Dendritic cell treated with granulocyte-macrophage colony-stimulating factor and Interleukin-4, amounts not matched to agents 40 ng/mL and 50 ng/mL, for 4 days (primary cell): ENCODE data around the gene EPHA7.

ENCODE experiments used
- H3K27ac Mint-ChIP-seq: one replicate; pipeline ENCODE4 v1.8.0; 2022; ENCODE audit warnings: mild to moderate bottlenecking, mixed read lengths
- H3K27me3 Mint-ChIP-seq: one replicate; pipeline ENCODE4 v1.8.0; 2022; ENCODE audit warnings: mild to moderate bottlenecking, mixed read lengths
- H3K36me3 Mint-ChIP-seq: one replicate; pipeline ENCODE4 v1.8.0; 2022; ENCODE audit warnings: low read depth, mixed read lengths
- H3K4me1 Mint-ChIP-seq: one replicate; pipeline ENCODE4 v1.8.0; 2022; ENCODE audit warnings: low read depth, mixed read lengths
- H3K4me3 Mint-ChIP-seq: one replicate; pipeline ENCODE4 v1.8.0; 2022; ENCODE audit warnings: mild to moderate bottlenecking, moderate library complexity, mixed read lengths
- H3K9me3 Mint-ChIP-seq: one replicate; pipeline ENCODE4 v1.8.0; 2022; ENCODE audit warnings: mixed read lengths
- intact Hi-C: fragments of 100-400 bp; cut with micrococcal nuclease; formaldehyde crosslinking; loops from one replicate; pipeline ENCODE4 v1.15.0; 2022

EPHA7 gene

GRCh38 chr6:93222071-93222851, 197.1 kb downstream of the EPHA7 start:
- no peaks in the 10 kb centered on the region for H3K4me1 Mint-ChIP-seq
- H3K27me3 Mint-ChIP-seq = no peaks in the 10 kb centered on the region
- H3K36me3 Mint-ChIP-seq = no peaks in the 10 kb centered on the region
- no peak overlapping the region for H3K4me3 Mint-ChIP-seq
- intact Hi-C loops = no loop called here
- peaks cover 14% of the 10 kb centered on the region for H3K9me3 Mint-ChIP-seq
- H3K27ac Mint-ChIP-seq = no peak overlapping the region

GRCh38 chr6:93219447-93219846, 199.9 kb downstream of the EPHA7 start:
- intact Hi-C loops = no loop called here
- no peaks in the 10 kb centered on the region for H3K4me1 Mint-ChIP-seq
- H3K27ac Mint-ChIP-seq = no peak overlapping the region
- no peaks in the 10 kb centered on the region for H3K36me3 Mint-ChIP-seq
- H3K9me3 Mint-ChIP-seq = peaks cover 14% of the 10 kb centered on the region
- no peak overlapping the region for H3K4me3 Mint-ChIP-seq
- H3K27me3 Mint-ChIP-seq = no peaks in the 10 kb centered on the region

DNA sequence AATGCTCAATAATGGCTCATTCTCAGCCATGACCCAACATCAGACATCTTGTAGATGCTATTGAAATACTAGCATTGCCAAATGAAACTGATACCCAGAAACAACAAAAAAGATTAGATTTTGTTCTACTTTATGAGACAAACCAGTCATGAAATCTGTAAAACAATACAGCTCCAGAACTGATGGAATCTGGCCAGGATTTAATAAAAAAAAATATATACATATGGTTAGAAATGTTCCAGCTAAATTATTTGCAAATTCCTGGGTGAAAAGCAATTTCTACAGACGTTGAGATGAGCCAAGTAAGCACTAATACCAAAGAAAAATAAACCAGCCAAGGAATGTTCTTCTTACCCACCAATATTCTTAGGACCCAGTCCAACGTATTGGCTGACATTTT, 201.3 kb downstream of the EPHA7 start:
- H3K9me3 Mint-ChIP-seq = peaks cover 14% of the 10 kb centered on the region
- H3K27me3 Mint-ChIP-seq = no peaks in the 10 kb centered on the region
- intact Hi-C loops = no loop called here

DNA sequence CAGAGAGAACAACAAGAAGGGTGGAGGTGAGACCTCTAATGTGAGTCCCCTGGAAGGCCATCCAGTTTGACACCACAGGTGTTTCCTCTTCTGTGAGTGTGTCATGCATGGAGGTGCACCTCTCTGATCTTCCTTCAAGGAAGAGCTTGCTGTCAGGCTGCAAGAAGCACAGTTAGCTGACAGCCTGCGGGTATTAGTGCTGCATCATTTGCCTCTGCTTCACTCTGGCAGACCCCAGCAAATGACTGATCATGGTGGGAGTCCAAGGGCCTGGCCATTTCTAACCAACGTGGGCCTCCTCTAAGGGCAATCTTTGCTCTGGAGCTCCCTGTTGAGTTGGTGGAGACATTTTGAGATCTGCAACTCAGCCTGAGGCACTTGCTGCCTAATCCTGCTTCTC, 206.3 kb downstream of the EPHA7 start:
- no peaks in the 10 kb centered on the region for H3K36me3 Mint-ChIP-seq
- H3K9me3 Mint-ChIP-seq = no peaks in the 10 kb centered on the region
- H3K27me3 Mint-ChIP-seq = no peaks in the 10 kb centered on the region
- intact Hi-C loops = no loop called here
- H3K4me1 Mint-ChIP-seq = no peaks in the 10 kb centered on the region
- H3K4me3 Mint-ChIP-seq = no peak overlapping the region
- no peak overlapping the region for H3K27ac Mint-ChIP-seq

More for the DNA sequence above, 201.3 kb downstream of the EPHA7 start:
- H3K27ac Mint-ChIP-seq = no peak overlapping the region
- no peaks in the 10 kb centered on the region for H3K36me3 Mint-ChIP-seq
- H3K4me1 Mint-ChIP-seq = no peaks in the 10 kb centered on the region
- no peak overlapping the region for H3K4me3 Mint-ChIP-seq

DNA sequence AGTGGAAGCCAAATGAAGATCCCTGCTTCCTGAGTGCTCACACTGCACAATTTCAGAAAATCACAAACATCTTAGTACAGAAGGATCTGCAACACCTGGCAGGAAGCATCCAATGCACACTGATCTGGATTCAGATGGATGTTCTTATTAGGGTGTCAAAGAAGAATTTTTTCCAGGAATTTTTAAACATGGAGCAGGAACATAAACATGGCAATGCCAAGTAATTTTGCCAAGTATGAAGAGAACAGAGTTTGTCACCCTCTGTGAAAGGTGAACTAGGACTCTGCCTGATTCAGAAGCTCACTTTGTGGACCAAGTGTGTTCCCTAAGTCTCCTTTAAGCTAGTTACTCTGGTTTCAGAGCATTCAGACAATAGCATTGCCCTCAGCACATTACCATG, 208.5 kb downstream of the EPHA7 start:
- no peaks in the 10 kb centered on the region for H3K9me3 Mint-ChIP-seq
- H3K27me3 Mint-ChIP-seq = no peaks in the 10 kb centered on the region
- H3K27ac Mint-ChIP-seq = no peak overlapping the region
- H3K36me3 Mint-ChIP-seq = no peaks in the 10 kb centered on the region
- H3K4me3 Mint-ChIP-seq = no peak overlapping the region
- no peaks in the 10 kb centered on the region for H3K4me1 Mint-ChIP-seq
- intact Hi-C loops = no loop called here

DNA sequence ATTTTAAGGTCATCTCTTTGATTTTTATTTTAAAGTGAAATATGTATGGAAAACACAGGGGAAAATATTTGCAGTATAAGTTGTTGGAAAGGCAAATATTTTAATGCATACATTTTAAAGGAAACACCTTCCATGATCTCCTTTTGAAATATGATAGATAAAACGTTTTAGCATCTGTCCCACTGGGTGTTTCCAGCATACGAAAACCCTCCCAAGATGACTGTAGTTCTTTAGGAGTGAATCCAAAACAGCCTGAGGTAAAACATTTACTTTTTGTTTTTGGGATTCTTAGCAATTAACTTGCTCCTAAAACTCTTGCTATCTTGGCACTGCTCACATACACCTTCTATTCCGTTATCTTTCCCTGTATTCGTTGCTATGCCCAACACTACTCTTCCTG, 210.0 kb downstream of the EPHA7 start:
- no peaks in the 10 kb centered on the region for H3K27me3 Mint-ChIP-seq
- H3K27ac Mint-ChIP-seq = no peak overlapping the region
- intact Hi-C loops = no loop called here
- no peak overlapping the region for H3K4me3 Mint-ChIP-seq
- H3K36me3 Mint-ChIP-seq = no peaks in the 10 kb centered on the region
- no peaks in the 10 kb centered on the region for H3K4me1 Mint-ChIP-seq
- no peaks in the 10 kb centered on the region for H3K9me3 Mint-ChIP-seq

- no peaks in the 10 kb centered on the region for H3K4me1 Mint-ChIP-seq
- no peaks in the 10 kb centered on the region for H3K9me3 Mint-ChIP-seq
- no peak overlapping the region for H3K4me3 Mint-ChIP-seq
- intact Hi-C loops = no loop called here
- H3K27ac Mint-ChIP-seq = no peak overlapping the region
- no peaks in the 10 kb centered on the region for H3K36me3 Mint-ChIP-seq
- H3K27me3 Mint-ChIP-seq = no peaks in the 10 kb centered on the region
These were observed 222.9 kb downstream of the EPHA7 start for GRCh38 chr6:93196406-93196970.

DNA sequence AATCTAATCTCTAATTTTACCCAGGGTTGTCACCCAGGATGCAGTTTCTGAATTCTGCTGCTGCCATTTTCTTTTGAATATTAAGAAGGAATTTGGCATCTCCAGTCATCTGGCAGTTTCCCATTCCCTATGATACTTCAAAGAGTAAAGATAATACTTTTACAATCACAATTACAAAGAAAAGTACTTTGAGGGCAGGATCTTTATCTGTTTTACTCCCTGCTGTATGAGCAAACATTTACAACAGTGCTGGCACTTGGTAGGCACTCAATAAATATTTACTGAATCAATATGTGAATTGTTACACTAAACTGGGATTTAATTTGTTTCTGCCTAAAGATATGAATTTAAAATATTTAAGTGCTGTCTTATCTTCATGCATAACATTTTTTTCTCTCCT, 224.9 kb downstream of the EPHA7 start:
- intact Hi-C loops = no loop called here
- Mint-ChIP-seq H3K4me1 (no peaks in the 10 kb centered on the region), H3K27ac (no peak overlapping the region), H3K9me3 (no peaks in the 10 kb centered on the region), H3K27me3 (no peaks in the 10 kb centered on the region), H3K36me3 (no peaks in the 10 kb centered on the region), H3K4me3 (no peak overlapping the region)

GRCh38 chr6:93193868-93194267, 225.5 kb downstream of the EPHA7 start:
- intact Hi-C loops = no loop called here
- H3K4me3 Mint-ChIP-seq = no peak overlapping the region
- H3K27ac Mint-ChIP-seq = no peak overlapping the region
- H3K36me3 Mint-ChIP-seq = no peaks in the 10 kb centered on the region
- H3K4me1 Mint-ChIP-seq = no peaks in the 10 kb centered on the region
- no peaks in the 10 kb centered on the region for H3K9me3 Mint-ChIP-seq
- H3K27me3 Mint-ChIP-seq = no peaks in the 10 kb centered on the region
